Cardiac fibroblast (primary cell): ENCODE measurements around the gene IFI35.
"Not testable (repeated sequence)": the region's sequence is repeated elsewhere in the genome, so short reads cannot be mapped to it uniquely, and the experiment has no call there.

Source experiments
- DNase-seq, 2 donors: peaks; one replicate each; pipeline versions ENCODE4 v3.0.0 to v3.0.0-alpha.2; 2010; ENCODE audit warnings: low read depth in 2 of 2
- H3K4me3 ChIP-seq, 2 donors: replicated peaks in 1 of 2; 1 replicate in 1 of 2; 2 replicates in 1 of 2; pipeline ENCODE4 v1.5.1; 2011; ENCODE audit warnings: low read depth in 2 of 2, low read length in 2 of 2, mild to moderate bottlenecking in 2 of 2, moderate library complexity in 1 of 2
- CTCF ChIP-seq: IDR thresholded peaks from one replicate; pipeline ENCODE4 v1.5.1; 2011; ENCODE audit warnings: low read depth, mild to moderate bottlenecking, low read length, inconsistent platforms

The IFI35 gene

GRCh38 chr17:43006639-43007551 is at the start of gene IFI35:
TSS of gene IFI35 (plus strand) at chr17:43006784. CDS start at chr17:43006948, 164 bp downstream.
- H3K4me3 ChIP-seq = peak within 1 kb of the TSS; percentile 73 to 88
- peak; percentile 15 for TF ChIP-seq CTCF
- DNase-seq = peak; percentile 86 to 90

GRCh38 chr17:42964161-42964932 is 42.2 kb upstream of the IFI35 start, which contains the start of gene AARSD1:
TSS of gene AARSD1 (minus strand) at chr17:42964454. CDS start at chr17:42964440, 14 bp downstream.
- DNase-seq = peak; percentile 96
- TF ChIP-seq CTCF = no peak
- peak within 1 kb of the TSS; percentile 63 to 77 for H3K4me3 ChIP-seq

GRCh38 chr17:42967925-42968324 is 38.7 kb upstream of the IFI35 start:
- TF ChIP-seq CTCF = no peak
- H3K4me3 ChIP-seq = no peak overlapping the region
- DNase-seq = no peak

- peak; percentile 29 to 55 for DNase-seq
- TF ChIP-seq CTCF = no peak
- no peak overlapping the region for H3K4me3 ChIP-seq
These were observed 37.5 kb upstream of the IFI35 start for GRCh38 chr17:42969001-42969581.

GRCh38 chr17:42971589-42971988 is 35.0 kb upstream of the IFI35 start:
- no peak for TF ChIP-seq CTCF
- no peak overlapping the region for H3K4me3 ChIP-seq
- no peak for DNase-seq

GRCh38 chr17:42973323-42973722 is 33.3 kb upstream of the IFI35 start:
- H3K4me3 ChIP-seq, DNase-seq: not testable (repeated sequence)
